GM12872 (cell line): Measurements from ENCODE around the gene PSMB4.

Experiments used
- TF ChIP-seq, protein P1 (sequence below): IDR thresholded peaks from 3 replicates; pipeline ENCODE4 v1.5.1; 2011; ENCODE audit warnings: low read depth, mild to moderate bottlenecking, low read length, moderate library complexity; ENCODE audit not compliant: insufficient read depth

Gene PSMB4

DNA sequence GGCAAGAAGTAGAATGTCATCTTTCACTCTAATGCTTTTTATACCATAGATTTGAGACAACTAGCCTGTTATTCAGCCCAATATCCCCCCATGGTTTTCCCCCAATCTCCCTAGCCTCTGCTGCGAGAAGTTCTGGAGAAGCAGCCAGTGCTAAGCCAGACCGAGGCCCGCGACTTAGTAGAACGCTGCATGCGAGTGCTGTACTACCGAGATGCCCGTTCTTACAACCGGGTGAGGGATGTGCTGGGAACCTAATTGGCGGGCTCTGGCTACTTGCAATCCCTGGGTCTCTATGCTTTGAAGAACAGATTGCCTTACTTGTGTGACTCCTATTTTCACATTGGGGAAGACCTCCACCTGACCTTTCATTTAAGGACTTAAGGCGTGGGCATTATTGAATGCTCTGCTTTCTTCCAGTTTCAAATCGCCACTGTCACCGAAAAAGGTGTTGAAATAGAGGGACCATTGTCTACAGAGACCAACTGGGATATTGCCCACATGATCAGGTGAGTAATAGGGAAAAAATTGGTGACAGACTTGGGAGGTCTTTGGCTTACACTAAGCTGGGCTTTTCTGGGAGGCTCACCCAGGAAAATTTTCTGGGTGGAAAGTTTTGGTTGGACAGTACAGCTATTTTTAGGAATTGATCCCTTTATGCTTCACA lies 1.9 kb downstream of the PSMB4 start:
- TF ChIP-seq, protein P1, sequence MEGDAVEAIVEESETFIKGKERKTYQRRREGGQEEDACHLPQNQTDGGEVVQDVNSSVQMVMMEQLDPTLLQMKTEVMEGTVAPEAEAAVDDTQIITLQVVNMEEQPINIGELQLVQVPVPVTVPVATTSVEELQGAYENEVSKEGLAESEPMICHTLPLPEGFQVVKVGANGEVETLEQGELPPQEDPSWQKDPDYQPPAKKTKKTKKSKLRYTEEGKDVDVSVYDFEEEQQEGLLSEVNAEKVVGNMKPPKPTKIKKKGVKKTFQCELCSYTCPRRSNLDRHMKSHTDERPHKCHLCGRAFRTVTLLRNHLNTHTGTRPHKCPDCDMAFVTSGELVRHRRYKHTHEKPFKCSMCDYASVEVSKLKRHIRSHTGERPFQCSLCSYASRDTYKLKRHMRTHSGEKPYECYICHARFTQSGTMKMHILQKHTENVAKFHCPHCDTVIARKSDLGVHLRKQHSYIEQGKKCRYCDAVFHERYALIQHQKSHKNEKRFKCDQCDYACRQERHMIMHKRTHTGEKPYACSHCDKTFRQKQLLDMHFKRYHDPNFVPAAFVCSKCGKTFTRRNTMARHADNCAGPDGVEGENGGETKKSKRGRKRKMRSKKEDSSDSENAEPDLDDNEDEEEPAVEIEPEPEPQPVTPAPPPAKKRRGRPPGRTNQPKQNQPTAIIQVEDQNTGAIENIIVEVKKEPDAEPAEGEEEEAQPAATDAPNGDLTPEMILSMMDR = no peak

DNA sequence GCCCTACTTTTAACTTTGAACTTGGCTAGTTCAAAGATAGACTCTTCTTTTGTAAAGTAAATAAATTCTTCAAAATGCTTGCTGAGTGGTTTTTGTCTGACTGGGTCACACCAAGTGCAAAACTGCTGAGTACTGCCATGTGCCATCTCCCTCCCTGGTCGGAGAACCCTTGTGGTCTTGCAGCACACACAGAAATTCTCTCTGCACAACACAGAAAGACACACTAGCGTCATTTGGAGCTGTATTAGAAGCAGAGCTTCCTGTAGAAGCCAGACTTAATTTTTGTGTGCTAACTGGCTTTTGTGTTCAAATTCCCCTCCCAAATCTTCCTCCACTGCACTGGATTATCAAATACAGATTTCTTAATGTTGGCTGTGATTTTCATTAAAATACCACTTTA lies 2.5 kb downstream of the PSMB4 start:
- TF ChIP-seq, protein P1 = no peak

DNA sequence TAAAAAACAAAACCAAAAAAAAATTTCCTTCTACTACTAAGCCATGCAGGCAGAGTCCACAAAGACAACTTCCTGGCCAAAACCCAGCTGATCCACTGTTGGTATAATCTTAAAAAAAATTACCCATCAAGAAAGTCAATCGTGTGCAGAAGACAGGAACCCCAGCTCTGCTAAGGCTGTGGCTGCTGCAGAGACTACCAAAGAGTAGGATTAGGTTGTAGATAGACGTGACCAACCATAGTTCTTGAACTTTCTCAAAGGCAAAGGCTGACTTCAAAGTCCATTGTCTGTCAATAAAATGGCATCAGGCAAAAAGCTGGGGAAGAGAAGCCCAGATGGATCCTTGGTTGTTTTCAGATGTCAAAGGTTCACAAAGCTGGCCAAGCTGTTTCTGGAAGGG lies 3.4 kb downstream of the PSMB4 start:
- TF ChIP-seq, protein P1 = no peak

DNA sequence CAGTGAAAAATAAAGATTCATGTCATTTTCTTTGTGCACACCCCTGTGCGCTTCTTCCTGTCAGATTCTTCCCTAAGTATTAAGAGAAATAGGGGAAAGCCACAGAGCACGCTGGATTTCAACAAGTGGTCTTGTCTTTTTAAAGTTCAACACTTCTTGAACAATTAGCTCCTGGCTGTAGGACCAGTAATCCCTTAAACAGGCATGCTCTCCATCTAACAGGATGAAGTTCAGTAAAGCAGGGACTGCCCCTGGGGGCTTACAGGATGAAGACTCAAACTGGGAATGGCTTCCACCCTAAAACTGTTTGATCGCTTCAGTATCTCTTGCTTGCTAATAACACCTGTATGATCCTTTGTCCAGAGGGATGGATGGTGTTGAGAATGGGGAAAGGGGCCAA lies 4.2 kb downstream of the PSMB4 start:
- TF ChIP-seq, protein P1 = no peak

DNA sequence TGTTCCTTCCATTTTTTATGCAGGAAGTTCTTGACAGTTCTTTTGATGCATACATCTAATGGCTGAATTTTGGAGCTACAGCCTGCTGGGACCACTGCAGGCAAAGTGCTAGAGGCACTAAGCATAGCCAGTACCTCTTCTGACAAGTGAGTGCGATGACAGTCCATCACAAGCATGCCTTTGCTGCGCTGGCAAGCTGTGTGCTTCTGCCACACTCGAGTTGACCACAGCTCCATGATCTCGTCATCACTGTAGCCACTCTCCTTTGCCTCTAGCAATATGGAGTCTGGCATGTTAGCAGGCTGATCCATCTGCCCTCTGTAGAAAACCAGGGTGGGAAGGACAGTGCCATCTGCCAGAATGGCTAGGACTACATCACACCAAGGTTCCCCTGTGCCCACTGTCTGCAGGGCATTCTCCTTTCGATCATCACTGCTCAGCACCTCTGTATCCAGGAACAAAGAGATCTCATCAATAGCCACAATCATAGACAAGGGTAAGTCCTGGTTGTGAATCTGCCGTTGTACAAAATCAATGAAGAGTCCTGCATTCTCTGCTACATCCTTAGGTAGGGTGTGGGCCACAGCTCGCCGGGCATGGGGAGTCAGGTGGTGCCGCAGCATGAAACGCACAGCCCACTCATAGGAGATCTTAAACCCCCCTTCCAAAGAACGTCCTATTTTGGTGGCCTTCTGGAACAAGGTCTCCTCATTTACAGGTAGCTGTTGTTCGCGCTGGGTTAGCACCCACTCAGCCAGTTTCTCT lies 6.0 kb downstream of the PSMB4 start:
- TF ChIP-seq, protein P1 = no peak

DNA sequence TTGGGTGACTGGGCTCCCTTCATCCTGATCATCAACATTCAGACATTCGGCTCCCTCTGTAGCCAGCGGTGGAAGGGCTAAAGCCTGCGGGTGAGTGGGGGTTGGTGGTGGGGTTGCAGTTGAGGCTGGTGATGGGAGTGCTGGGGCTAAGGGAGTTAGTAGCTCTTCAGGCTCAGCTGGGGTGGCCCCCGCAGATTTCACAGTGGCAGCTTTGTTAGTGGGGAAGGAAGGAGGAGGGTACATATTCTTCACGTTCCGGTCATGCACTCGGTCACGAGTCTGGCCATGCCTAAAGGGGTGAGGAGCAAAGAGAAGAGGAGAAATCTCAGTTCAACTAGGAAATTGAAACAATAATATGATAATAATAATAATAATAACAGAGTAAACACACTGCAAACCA lies 6.8 kb downstream of the PSMB4 start:
- TF ChIP-seq, protein P1 = no peak

DNA sequence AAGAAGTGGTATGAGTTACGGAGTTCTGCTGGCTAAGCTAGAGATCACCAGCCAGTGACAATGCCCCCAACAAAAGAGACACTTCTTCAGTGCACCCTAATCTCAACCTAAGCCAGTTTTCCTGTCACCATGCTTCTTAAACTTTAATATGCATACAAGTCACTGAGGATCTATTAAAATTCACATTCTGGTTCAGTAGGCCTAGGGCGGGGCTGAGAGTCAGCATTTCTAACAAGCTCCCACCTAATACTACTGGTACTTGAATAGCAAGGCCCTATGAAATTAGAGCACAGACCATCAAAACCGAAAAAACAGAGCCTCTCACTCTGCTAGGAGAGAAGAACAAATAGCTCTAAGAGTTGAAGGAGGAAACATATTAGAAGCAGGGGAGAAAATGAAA lies 7.9 kb downstream of the PSMB4 start:
- TF ChIP-seq, protein P1 = no peak
